GM23248 (cell line): ENCODE data around the gene TTC39A.

Source experiments
- EZH2 ChIP-seq: fragments of 200-600 bp; sonication (generic); IDR thresholded peaks from 2 replicates; pipeline ENCODE4 v1.6.1; 2018; ENCODE audit warnings: antibody characterized with exemption, mild to moderate bottlenecking; ENCODE audit not compliant: insufficient read depth, poor library complexity, severe bottlenecking
- EZH2phosphoT487 ChIP-seq: fragments of 200-600 bp; sonication (generic); IDR thresholded peaks from 2 replicates; pipeline ENCODE4 v1.6.1; 2018; ENCODE audit warnings: antibody characterized with exemption, moderate library complexity, mild to moderate bottlenecking, low read depth; ENCODE audit not compliant: insufficient read depth

DNA sequence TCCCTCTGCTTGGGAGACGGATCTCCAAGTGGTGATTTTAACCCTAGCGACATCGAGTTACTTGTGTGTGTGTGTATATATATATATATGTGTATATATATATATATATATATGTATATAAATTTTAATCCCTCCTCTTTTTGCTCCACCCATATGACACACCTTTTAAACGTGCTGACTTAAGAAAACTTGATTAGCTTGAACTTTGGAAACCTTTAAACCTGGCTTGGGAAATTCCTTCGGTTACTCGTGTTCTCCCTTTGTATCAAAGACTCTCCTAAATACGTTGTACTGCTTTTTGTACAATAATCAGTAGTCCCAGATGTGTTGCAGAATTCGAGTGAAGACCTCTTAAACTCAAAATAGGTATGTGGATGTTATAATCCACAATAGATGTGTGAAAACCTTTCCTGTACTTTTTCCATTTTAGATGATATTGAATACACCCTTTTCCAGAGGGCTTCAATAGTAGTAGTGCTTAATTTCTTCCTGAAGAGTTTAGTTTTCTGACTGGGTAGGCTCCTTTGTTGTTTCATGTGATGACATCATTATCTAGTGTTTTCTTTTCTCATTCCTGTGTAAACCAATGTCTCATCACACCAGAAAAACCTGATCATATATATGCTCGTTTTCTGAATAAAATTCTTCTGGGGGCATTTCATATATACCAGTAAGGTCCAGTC, 92.9 kb downstream of the TTC39A start:
- TF ChIP-seq EZH2 (no peak), EZH2phosphoT487 (no peak)
